IMR-90 (cell line): Measurements from ENCODE around the gene PPM1M. TPM values are rescaled to one million over a fixed set of nuclear protein-coding genes. Genes with fewer than 3 reads are reported as not detected.

Experiments used
- ATAC-seq: fragments of 200-7000 bp; cut with Tn5 transposase; 2 replicates; pipeline ENCODE4 v1.9.1; 2020; ENCODE audit warnings: low read depth, mild to moderate bottlenecking, moderate library complexity
- BruUV-seq: library from RNA; stranded (reverse); fragments of 400-500 nt; replicated peaks from 2 replicates; lab custom pipeline; 2021; lab: Mats Ljungman, UMichigan
- CTCF ChIA-PET: fragments of 300-600 bp; formaldehyde crosslinking; extraction: SDS; loops from one replicate; lab custom pipeline; 2021; ENCODE audit warnings: antibody characterized with exemption; lab: Yijun Ruan, JAX
- POLR2A ChIA-PET: fragments of 300-600 bp; sonication (Branson Sonifier 250); formaldehyde crosslinking; loops from one replicate; lab custom pipeline; 2022; ENCODE audit warnings: antibody characterized with exemption; ENCODE audit not compliant: unreplicated experiment; lab: Charles Lee
- DNase-seq: peaks from one replicate; pipeline ENCODE4 v3.0.0; 2013
- H2AFZ ChIP-seq: replicated peaks from 2 replicates; pipeline ENCODE3; 2013; ENCODE audit warnings: low read length, mild to moderate bottlenecking; ENCODE audit not compliant: poor library complexity
- H2AK5ac ChIP-seq: 2 replicates; pipeline ENCODE4 v1.6.1; 2013; ENCODE audit warnings: low read depth, low read length, inconsistent platforms
- H2AK9ac ChIP-seq: replicated peaks from 2 replicates; pipeline ENCODE3; 2013; ENCODE audit warnings: mild to moderate bottlenecking, low read depth, low read length, moderate library complexity; ENCODE audit not compliant: poor library complexity
- H2BK120ac ChIP-seq: 2 replicates; pipeline ENCODE4 v1.6.1; 2013; ENCODE audit warnings: low read depth, low read length, inconsistent platforms
- H2BK15ac ChIP-seq: 3 replicates; pipeline ENCODE4 v1.6.1; 2013; ENCODE audit warnings: low read depth, low read length, inconsistent platforms
- H2BK20ac ChIP-seq: 2 replicates; pipeline ENCODE4 v1.6.1; 2013; ENCODE audit warnings: low read depth, mild to moderate bottlenecking, inconsistent platforms, low read length, moderate library complexity
- H2BK5ac ChIP-seq: 2 replicates; pipeline ENCODE4 v1.6.1; 2013; ENCODE audit warnings: mild to moderate bottlenecking, low read depth, low read length, inconsistent platforms; ENCODE audit not compliant: poor library complexity, severe bottlenecking
- H3K14ac ChIP-seq: replicated peaks from 2 replicates; pipeline ENCODE4 v1.6.1; 2013; ENCODE audit warnings: low read depth, low read length, inconsistent platforms
- H3K18ac ChIP-seq: 2 replicates; pipeline ENCODE4 v1.6.1; 2013; ENCODE audit warnings: low read depth, low read length, control low read depth
- H3K23ac ChIP-seq: 2 replicates; pipeline ENCODE4 v1.6.1; 2013; ENCODE audit warnings: low read depth, low read length, inconsistent platforms
- H3K27ac ChIP-seq: 2 replicates; pipeline ENCODE4 v1.5.1; 2013; ENCODE audit warnings: mild to moderate bottlenecking, control low read depth, low read length; ENCODE audit not compliant: insufficient read depth
- H3K27me3 ChIP-seq: 2 replicates; pipeline ENCODE4 v1.6.1; 2013; ENCODE audit warnings: low read length; ENCODE audit not compliant: control insufficient read depth, insufficient read depth
- H3K36me3 ChIP-seq: 2 replicates; pipeline ENCODE4 v1.6.1; 2013; ENCODE audit warnings: low read length, mixed read lengths; ENCODE audit not compliant: control insufficient read depth, insufficient read depth
- H3K4ac ChIP-seq: 2 replicates; pipeline ENCODE4 v1.6.1; 2013; ENCODE audit warnings: low read depth, low read length, inconsistent platforms
- H3K4me1 ChIP-seq: 2 replicates; pipeline ENCODE4 v1.6.1; 2013; ENCODE audit warnings: low read length, mixed read lengths; ENCODE audit not compliant: control insufficient read depth, insufficient read depth
- H3K4me2 ChIP-seq: 2 replicates; pipeline ENCODE4 v1.6.1; 2013; ENCODE audit warnings: low read depth, mild to moderate bottlenecking, control low read depth, low read length, moderate library complexity
- H3K4me3 ChIP-seq: 2 replicates; pipeline ENCODE4 v1.5.1; 2013; ENCODE audit warnings: low read depth, mild to moderate bottlenecking, control low read depth, low read length, moderate library complexity; ENCODE audit not compliant: insufficient read depth
- H3K56ac ChIP-seq: 2 replicates; pipeline ENCODE4 v1.6.1; 2013; ENCODE audit warnings: low read length, inconsistent platforms; ENCODE audit not compliant: insufficient read depth; ENCODE audit errors: extremely low read depth
- H3K79me1 ChIP-seq, 2 experiments: 2 replicates each; pipeline ENCODE4 v1.6.1; 2013; ENCODE audit warnings: low read length in 2 of 2, inconsistent platforms in 1 of 2, low read depth in 1 of 2
- H3K9ac ChIP-seq: 2 replicates; pipeline ENCODE4 v1.6.1; 2013; ENCODE audit warnings: low read depth, low read length, control low read depth
- H3K9me1 ChIP-seq: 2 replicates; pipeline ENCODE4 v1.6.1; 2013; ENCODE audit warnings: low read length, inconsistent platforms; ENCODE audit not compliant: insufficient read depth
- H3K9me3 ChIP-seq: 2 replicates; pipeline ENCODE4 v1.6.1; 2013; ENCODE audit warnings: low read length; ENCODE audit not compliant: control insufficient read depth, insufficient read depth
- H4K20me1 ChIP-seq: 2 replicates; pipeline ENCODE4 v1.6.1; 2013; ENCODE audit warnings: low read length, inconsistent platforms; ENCODE audit not compliant: insufficient read depth
- H4K5ac ChIP-seq: 2 replicates; pipeline ENCODE4 v1.6.1; 2013; ENCODE audit warnings: mild to moderate bottlenecking, low read depth, low read length, control low read depth
- H4K8ac ChIP-seq, 2 experiments: 2 replicates each; pipeline ENCODE4 v1.6.1; 2013; ENCODE audit warnings: low read depth in 2 of 2, low read length in 2 of 2, control low read depth in 1 of 2, inconsistent platforms in 1 of 2
- H4K91ac ChIP-seq: 2 replicates; pipeline ENCODE4 v1.6.1; 2013; ENCODE audit warnings: low read depth, low read length, inconsistent platforms; ENCODE audit not compliant: insufficient read depth
- BHLHE40 ChIP-seq: fragments of 150-350 bp; IDR thresholded peaks from 2 replicates; pipeline ENCODE4 v1.6.1; 2016; ENCODE audit warnings: mild to moderate bottlenecking, low read depth, low read length
- CTCF ChIP-seq: conservative IDR thresholded peaks from 2 replicates; pipeline ENCODE4 v1.5.1; 2012; ENCODE audit warnings: mild to moderate bottlenecking, low read depth, low read length, improper control_type of control experiment
- ELK1 ChIP-seq: fragments of 150-350 bp; IDR thresholded peaks from 2 replicates; pipeline ENCODE4 v1.6.1; 2016; ENCODE audit warnings: low read depth, mild to moderate bottlenecking, low read length, moderate library complexity, borderline replicate concordance
- MXI1 ChIP-seq: IDR thresholded peaks from 2 replicates; pipeline ENCODE4 v1.6.1; 2012; ENCODE audit warnings: low read depth, mild to moderate bottlenecking, low read length, moderate library complexity, borderline replicate concordance
- RCOR1 ChIP-seq: IDR thresholded peaks from 2 replicates; pipeline ENCODE4 v1.6.1; 2012; ENCODE audit warnings: mild to moderate bottlenecking, low read length, improper control_type of control experiment; ENCODE audit not compliant: insufficient replicate concordance
- USF2 ChIP-seq: fragments of 150-350 bp; IDR thresholded peaks from 2 replicates; pipeline ENCODE4 v1.6.1; 2017; ENCODE audit warnings: mild to moderate bottlenecking, antibody characterized with exemption, low read length, low read depth
- WGBS, 2 experiments: methylation state at CpG; one replicate each; pipeline versions ENCODE4 v1.1.5 to v1.1.7; 2013; ENCODE audit warnings: missing lambda C conversion rate in 2 of 2; ENCODE audit not compliant: insufficient read length in 1 of 2; ENCODE audit errors: extremely low coverage in 2 of 2; 5-methylcytosine and 5-hydroxymethylcytosine counted together
- dilution Hi-C: fragments of 300-500 bp; cut with HindIII; formaldehyde crosslinking; loops from one replicate; pipeline ENCODE4 v1.14.3; 2018; ENCODE audit warnings: low sequenced_read_pairs; ENCODE audit not compliant: unreplicated experiment
- in situ Hi-C: fragments of 300-500 bp; cut with MboI; formaldehyde crosslinking; loops from 3 replicates; pipeline ENCODE4 v1.14.3; 2019; ENCODE audit warnings: low sequenced_read_pairs, inconsistent platforms, mixed read lengths
- intact Hi-C: fragments of 100-400 bp; cut with micrococcal nuclease; formaldehyde crosslinking; loops from 2 replicates; pipeline ENCODE4 v1.10.0; 2022
- polyA plus RNA-seq, 3 experiments: library from polyadenylated mRNA; depleted of rRNA; stranded (reverse); fragments of >200 nt; gene quantifications; 2 replicates each; pipeline ENCODE4 v1.2.3, GENCODE V29; 2012; ENCODE audit warnings: low replicate concordance in 1 of 3
- total RNA-seq: library from RNA; depleted of rRNA; stranded (reverse); fragments of >200 nt; gene quantifications from 2 replicates; pipeline ENCODE4 v1.2.3, GENCODE V29; 2012

PPM1M gene
- total and polyA plus RNA-seq, 2 of the 4 experiments (the other 2 are of a cell fraction) = 12.2 to 18.1 TPM

GRCh38 chr3:52238193-52238760 is 7.3 kb upstream of the PPM1M start:
- H3K27ac ChIP-seq = peak overlapping the region; percentile 87
- peak overlapping the region; percentile 39; the same call in 1 of the 2 replicates for H2BK120ac ChIP-seq
- H3K4ac ChIP-seq = peak overlapping the region; percentile 88
- H3K56ac ChIP-seq = peak overlapping the region; percentile 59
- no peaks in the 10 kb centered on the region for H3K27me3 ChIP-seq
- peaks cover 14 to 73% of the 10 kb centered on the region in 2 experiments for H3K79me1 ChIP-seq
- peaks cover 28% of the 10 kb centered on the region for H3K9me1 ChIP-seq
- intact Hi-C loops = loop anchor here (5.0 kb wide), 1 partner anchor 39 kb away; the partner anchor contains the start of gene WDR82
- H2BK5ac ChIP-seq = peak overlapping the region; percentile 92
- H4K20me1 ChIP-seq = peaks cover 30% of the 10 kb centered on the region
- H2AFZ ChIP-seq = peak overlapping the region; percentile 97
- peak overlapping the region; percentile 91 for H4K91ac ChIP-seq
- ATAC-seq (no peak; the same call in 1 of the 2 replicates), DNase-seq (peak; percentile 12)
- BruUV-seq = no TSS peak
- H3K4me3 ChIP-seq = peak overlapping the region; percentile 83
- H3K9ac ChIP-seq = peak overlapping the region; percentile 92
- peak overlapping the region; percentile 99 for H2AK9ac ChIP-seq
- dilution Hi-C loops = no loop called here
- H3K4me2 ChIP-seq = peak overlapping the region; percentile 95
- peak overlapping the region; percentile 6; the same call in 1 of the 3 replicates for H2BK15ac ChIP-seq
- CTCF ChIA-PET = interaction anchor here (1.0 to 1.3 kb wide), 3 partner anchors 45 to 101 kb away, joined by 3 to 4 read pairs (median 3); no protein-coding TSS in a partner anchor
- H3K14ac ChIP-seq = peak overlapping the region; percentile 98
- in situ Hi-C loops = no loop called here
- H4K8ac ChIP-seq = peak overlapping the region; percentile 95 to 96
- peaks cover 16% of the 10 kb centered on the region; the same call in 1 of the 2 replicates for H3K36me3 ChIP-seq
- no peak overlapping the region for H2BK20ac ChIP-seq
- POLR2A ChIA-PET = interaction anchor here (0.6 kb wide), 1 partner anchor 38 kb away, joined by 9 read pairs; no protein-coding TSS in a partner anchor
- no peaks in the 10 kb centered on the region for H3K9me3 ChIP-seq
- peak overlapping the region; percentile 96 for H3K23ac ChIP-seq
- peak overlapping the region; percentile 77; the same call in 1 of the 2 replicates for H4K5ac ChIP-seq
- peak overlapping the region; percentile 75 for H3K18ac ChIP-seq
- peaks cover 25% of the 10 kb centered on the region for H3K4me1 ChIP-seq
- WGBS, 2 experiments = 10% methylated on average over 2 of the region's 11 CpGs; no CpG with 5 or more reads in 1 of the 2 experiments
- H2AK5ac ChIP-seq = peak overlapping the region; percentile 100
- TF ChIP-seq MXI1 (peak; percentile 34; the same call in 1 of the 2 replicates), RCOR1 (no peak), BHLHE40 (no peak), CTCF (no peak), ELK1 (no peak), USF2 (no peak)
